ENCODE results near the gene TRERF1. TPM values are rescaled to one million over a fixed set of nuclear protein-coding genes. Genes with fewer than 3 reads are reported as not detected.

TRERF1 gene
- total RNA-seq, 1 experiment from 2014 or later = 13.9 TPM

GRCh38 chr6:42462474-42462972, 10.8 kb upstream of the TRERF1 start:
- CTCF ChIA-PET = no interaction called here
- no TSS peak for BruUV-seq (replicated peaks)

GRCh38 chr6:42460883-42461282, 9.2 kb upstream of the TRERF1 start:
- POLR2A ChIA-PET (ENCODE audit: unreplicated experiment) = no interaction called here
- TF ChIP-seq EZH2phosphoT487 (IDR thresholded peaks at IDR 0.05; ENCODE audit: borderline replicate concordance, low read length) (no peak), EZH2 (IDR thresholded peaks at IDR 0.05; ENCODE audit: low read length, unreplicated experiment) (no peak), CTCF (conservative IDR thresholded peaks at IDR 0.05; ENCODE audit: low read depth, low read length) (no peak)

More at GRCh38 chr6:42462474-42462972, 10.8 kb upstream of the TRERF1 start:
- Histone ChIP-seq H3K27me3 (ENCODE audit: low read length) (no peaks in the 10 kb centered on the region), H3K4me2 (ENCODE audit: low read length) (no peak overlapping the region), H3K9me2 (replicated peaks; ENCODE audit: low read length) (no peaks in the 10 kb centered on the region), H3K9me3 (ENCODE audit: low read length) (no peaks in the 10 kb centered on the region), H3K9ac (ENCODE audit: low read length) (no peak overlapping the region), H3K79me2 (ENCODE audit: low read length) (no peaks in the 10 kb centered on the region), H3K36me3 (ENCODE audit: low read depth, low read length) (no peaks in the 10 kb centered on the region), H3K27ac (ENCODE audit: low read length) (no peak overlapping the region), H3K4me3 (ENCODE audit: low read length) (no peak overlapping the region), H3K4me1 (ENCODE audit: insufficient read depth, low read length) (no peaks in the 10 kb centered on the region), H2AFZ (ENCODE audit: low read length) (no peak overlapping the region), H3F3A (ENCODE audit: low read length, unreplicated experiment) (no peaks in the 10 kb centered on the region), H4K20me1 (ENCODE audit: low read length) (no peaks in the 10 kb centered on the region)
- intact Hi-C loops (cut with micrococcal nuclease) = no loop called here
- no peak for ATAC-seq
- DNase-seq = no peak
- POLR2A ChIA-PET (ENCODE audit: unreplicated experiment) = no interaction called here
- TF ChIP-seq CTCF (conservative IDR thresholded peaks at IDR 0.05; ENCODE audit: low read depth, low read length) (no peak), EZH2phosphoT487 (IDR thresholded peaks at IDR 0.05; ENCODE audit: borderline replicate concordance, low read length) (no peak), EZH2 (IDR thresholded peaks at IDR 0.05; ENCODE audit: low read length, unreplicated experiment) (no peak)

GRCh38 chr6:42459888-42460287, 8.2 kb upstream of the TRERF1 start:
- ATAC-seq = no peak
- Histone ChIP-seq H3F3A (ENCODE audit: low read length, unreplicated experiment) (no peaks in the 10 kb centered on the region), H3K4me1 (ENCODE audit: insufficient read depth, low read length) (no peaks in the 10 kb centered on the region), H3K27ac (ENCODE audit: low read length) (no peak overlapping the region), H3K9me2 (replicated peaks; ENCODE audit: low read length) (no peaks in the 10 kb centered on the region), H2AFZ (ENCODE audit: low read length) (no peak overlapping the region), H3K4me3 (ENCODE audit: low read length) (no peak overlapping the region), H3K9ac (ENCODE audit: low read length) (no peak overlapping the region), H3K36me3 (ENCODE audit: low read depth, low read length) (no peaks in the 10 kb centered on the region), H3K9me3 (ENCODE audit: low read length) (no peaks in the 10 kb centered on the region), H4K20me1 (ENCODE audit: low read length) (no peaks in the 10 kb centered on the region), H3K27me3 (ENCODE audit: low read length) (no peaks in the 10 kb centered on the region), H3K79me2 (ENCODE audit: low read length) (no peaks in the 10 kb centered on the region), H3K4me2 (ENCODE audit: low read length) (no peak overlapping the region)
- CTCF ChIA-PET = no interaction called here
- no TSS peak for BruUV-seq (replicated peaks)
- intact Hi-C loops (cut with micrococcal nuclease) = no loop called here
- POLR2A ChIA-PET (ENCODE audit: unreplicated experiment) = no interaction called here
- DNase-seq = no peak
- TF ChIP-seq EZH2 (IDR thresholded peaks at IDR 0.05; ENCODE audit: low read length, unreplicated experiment) (no peak), CTCF (conservative IDR thresholded peaks at IDR 0.05; ENCODE audit: low read depth, low read length) (no peak), EZH2phosphoT487 (IDR thresholded peaks at IDR 0.05; ENCODE audit: borderline replicate concordance, low read length) (no peak)

More at GRCh38 chr6:42460883-42461282, 9.2 kb upstream of the TRERF1 start:
- no TSS peak for BruUV-seq (replicated peaks)
- intact Hi-C loops (cut with micrococcal nuclease) = no loop called here
- CTCF ChIA-PET = no interaction called here
- H3K4me2 ChIP-seq (ENCODE audit: low read length) = no peak overlapping the region
- no peak overlapping the region for H2AFZ ChIP-seq (ENCODE audit: low read length)
- no peak overlapping the region for H3K27ac ChIP-seq (ENCODE audit: low read length)
- no peaks in the 10 kb centered on the region for H3K9me3 ChIP-seq (ENCODE audit: low read length)
- no peaks in the 10 kb centered on the region for H3K27me3 ChIP-seq (ENCODE audit: low read length)
- DNase-seq (no peak), ATAC-seq (no peak)
- no peaks in the 10 kb centered on the region for H4K20me1 ChIP-seq (ENCODE audit: low read length)
- H3K9ac ChIP-seq (ENCODE audit: low read length) = no peak overlapping the region
- H3K4me3 ChIP-seq (ENCODE audit: low read length) = no peak overlapping the region
- H3K79me2 ChIP-seq (ENCODE audit: low read length) = no peaks in the 10 kb centered on the region
- H3K36me3 ChIP-seq (ENCODE audit: low read depth, low read length) = no peaks in the 10 kb centered on the region
- H3K4me1 ChIP-seq (ENCODE audit: insufficient read depth, low read length) = no peaks in the 10 kb centered on the region
- H3K9me2 ChIP-seq (replicated peaks; ENCODE audit: low read length) = no peaks in the 10 kb centered on the region
- H3F3A ChIP-seq (ENCODE audit: low read length, unreplicated experiment) = no peaks in the 10 kb centered on the region
